ENCODE results near the gene PSEN1.

- TF ChIP-seq CTCF (IDR thresholded peaks at IDR 0.05; ENCODE audit: insufficient read depth, low read length): no peak
- TF ChIP-seq POLR2AphosphoS5 (IDR thresholded peaks at IDR 0.05; ENCODE audit: low read depth): no peak
- no peak for TF ChIP-seq REST (IDR thresholded peaks at IDR 0.05; ENCODE audit: insufficient replicate concordance, low read depth)
- TF ChIP-seq SPI1 (IDR thresholded peaks at IDR 0.05; ENCODE audit: borderline replicate concordance, low read depth): no peak
- TF ChIP-seq GABPA (IDR thresholded peaks at IDR 0.05; ENCODE audit: low read depth): no peak
Measured at GRCh38 chr14:73251516-73252215, 115.4 kb downstream of the PSEN1 start.

All from HL-60 (cell line).